ENCODE measurements around the gene KRTAP10-3. TPM values are rescaled to one million over a fixed set of nuclear protein-coding genes. Genes with fewer than 3 reads are reported as not detected.

The KRTAP10-3 gene
- total and polyA plus RNA-seq, 2 of the 13 experiments (the other 11 are each of a cell fraction or from before 2014, with no cell fraction given): not detected

- TF ChIP-seq USF2 (IDR thresholded peaks at IDR 0.05; ENCODE audit: low read depth, low read length) (no peak), USF2 (CRISPR knock-in tag; IDR thresholded peaks at IDR 0.05; ENCODE audit: borderline replicate concordance) (peak; percentile 54; the same call in 1 of the 2 replicates), RFXAP (CRISPR knock-in tag; IDR thresholded peaks at IDR 0.05; ENCODE audit: borderline replicate concordance) (peak; percentile 60; the same call in 1 of the 2 replicates), MIER2 (CRISPR knock-in tag; IDR thresholded peaks at IDR 0.05) (peak; percentile 61), ZNF800 (CRISPR knock-in tag; IDR thresholded peaks at IDR 0.05) (peak; percentile 77; the same call in 1 of the 2 replicates), ZNF616 (CRISPR knock-in tag; IDR thresholded peaks at IDR 0.05; ENCODE audit: low read depth) (0 out of 2 replicates have a peak, but pooled peaks have one; percentile 40), ZNF781 (CRISPR knock-in tag; IDR thresholded peaks at IDR 0.05; ENCODE audit: borderline replicate concordance, not compliant biosample characterization) (peak; percentile 68), ZNF782 (CRISPR knock-in tag; IDR thresholded peaks at IDR 0.05; ENCODE audit: borderline replicate concordance) (0 out of 2 replicates have a peak, but pooled peaks have one; percentile 45), MZF1 (CRISPR knock-in tag; IDR thresholded peaks at IDR 0.05; ENCODE audit: borderline replicate concordance) (0 out of 2 replicates have a peak, but pooled peaks have one; percentile 49), ZNF460 (CRISPR knock-in tag; IDR thresholded peaks at IDR 0.05; ENCODE audit: borderline replicate concordance) (peak; percentile 41; the same call in 1 of the 2 replicates), TFAP4 (IDR thresholded peaks at IDR 0.05; ENCODE audit: borderline replicate concordance, low read depth) (peak; percentile 85; the same call in 1 of the 2 replicates), ZNF205 (CRISPR knock-in tag; IDR thresholded peaks at IDR 0.05) (peak; percentile 69; the same call in 1 of the 2 replicates), ZKSCAN8 (CRISPR knock-in tag; IDR thresholded peaks at IDR 0.05; ENCODE audit: borderline replicate concordance) (peak; percentile 63; the same call in 1 of the 2 replicates), ZSCAN21 (CRISPR knock-in tag; IDR thresholded peaks at IDR 0.05; ENCODE audit: borderline replicate concordance) (peak; percentile 71), HOXA9 (CRISPR knock-in tag; IDR thresholded peaks at IDR 0.05; ENCODE audit: borderline replicate concordance) (no peak), MTERF4 (CRISPR knock-in tag; IDR thresholded peaks at IDR 0.05) (peak; percentile 77; the same call in 1 of the 2 replicates), ZNF431 (CRISPR knock-in tag; IDR thresholded peaks at IDR 0.05; ENCODE audit: borderline replicate concordance, low read depth) (0 out of 2 replicates have a peak, but pooled peaks have one; percentile 61), ZBTB2 (CRISPR knock-in tag; IDR thresholded peaks at IDR 0.05; ENCODE audit: low read depth) (0 out of 2 replicates have a peak, but pooled peaks have one; percentile 34), RFXANK (CRISPR knock-in tag; IDR thresholded peaks at IDR 0.05) (no peak), ZNF333 (CRISPR knock-in tag; IDR thresholded peaks at IDR 0.05; ENCODE audit: borderline replicate concordance) (no peak)
These were observed 35.2 kb upstream of the KRTAP10-3 start (continued) for GRCh38 chr21:44593598-44594405.
